ENCODE data around the gene SLC46A1. TPM values are rescaled to one million over a fixed set of nuclear protein-coding genes. Genes with fewer than 3 reads are reported as not detected.

The SLC46A1 gene
- total and polyA plus RNA-seq, 2 of the 8 experiments (the other 6 are each of a cell fraction or from before 2014, with no cell fraction given) = 5.3 to 8.7 TPM

- WGBS, 2 experiments (ENCODE audit: extremely low coverage in 1 of 2, insufficient coverage in 1 of 2, insufficient read length in 1 of 2, insufficient replicate concordance in 2 of 2, low coverage in 1 of 2, low lambda C conversion rate in 2 of 2, missing lambda C conversion rate in 1 of 2) = 24% methylated on average over 56 of the region's 72 CpGs; no CpG with 5 or more reads in 1 of the 2 experiments
- Histone ChIP-seq H3K4me1 (replicated peaks in 1 of 4; ENCODE audit: control insufficient read depth in 3 of 4, insufficient read depth in 4 of 4, low read length in 3 of 4) (peaks cover 0 to 13% (median 6%) of the 10 kb centered on the region in 4 experiments; a peak in 4 of 7 replicates), H3K79me2 (ENCODE audit: control insufficient read depth in 1 of 2, insufficient read depth in 2 of 2, low read length in 2 of 2) (no peaks in the 10 kb centered on the region), H3K4me3 (ENCODE audit: extremely low read depth in 1 of 4, insufficient read depth in 2 of 4, low read depth in 3 of 4, low read length in 4 of 4) (peak overlapping the region in 2 of 4 experiments; percentile 21 to 50; a peak in 3 of 8 replicates), H3K18ac (ENCODE audit: extremely low read depth, low read length) (peak overlapping the region; percentile 85; the same call in 1 of the 2 replicates), H4K20me1 (replicated peaks in 1 of 2; ENCODE audit: control insufficient read depth in 1 of 2, insufficient read depth in 2 of 2, low read length in 2 of 2) (peaks cover 2 to 9% of the 10 kb centered on the region in 2 experiments), H2AK5ac (ENCODE audit: low read depth, low read length) (no peak overlapping the region), H3K56ac (replicated peaks; ENCODE audit: insufficient read length, low read depth, low read length) (no peak overlapping the region), H3K23me2 (ENCODE audit: low read depth, low read length) (peaks cover 14% of the 10 kb centered on the region), H2BK12ac (ENCODE audit: low read depth, low read length) (peak overlapping the region; percentile 97; the same call in 1 of the 2 replicates), H3K79me1 (ENCODE audit: low read depth, low read length) (no peaks in the 10 kb centered on the region; the same call in 1 of the 2 replicates), H3K27ac (ENCODE audit: low read depth, low read length) (no peak overlapping the region), H3K4me2 (ENCODE audit: insufficient read depth in 1 of 2, low read depth in 2 of 2, low read length in 2 of 2) (peak overlapping the region; percentile 33 to 76), H4K5ac (ENCODE audit: insufficient read length, low read depth, low read length) (no peak overlapping the region), H4K8ac (ENCODE audit: extremely low read depth, insufficient read depth, low read length) (peak overlapping the region; percentile 63), H3K23ac (ENCODE audit: insufficient read length) (no peak overlapping the region), H3K4ac (replicated peaks; ENCODE audit: insufficient read length, low read depth, low read length) (no peak overlapping the region), H2BK20ac (ENCODE audit: low read length) (no peak overlapping the region), H2BK15ac (ENCODE audit: low read length) (peak overlapping the region; percentile 92; the same call in 1 of the 2 replicates), H2BK5ac (ENCODE audit: low read depth, low read length) (no peak overlapping the region), H3K36me3 (ENCODE audit: control insufficient read depth in 2 of 4, insufficient read depth in 4 of 4, low read length in 3 of 4) (no peaks in the 10 kb centered on the region), H2AFZ (ENCODE audit: low read length) (peak overlapping the region; percentile 89; the same call in 1 of the 2 replicates), H3K9ac (replicated peaks in 1 of 4; ENCODE audit: extremely low read depth in 1 of 4, low read depth in 3 of 4, low read length in 3 of 4) (no peak overlapping the region), H3K9me3 (ENCODE audit: insufficient read depth in 2 of 2, low read depth in 1 of 2, low read length in 1 of 2) (no peaks in the 10 kb centered on the region), H3K27me3 (replicated peaks in 1 of 4; ENCODE audit: control insufficient read depth in 3 of 4, extremely low read depth in 1 of 4, insufficient read depth in 3 of 4, low read length in 3 of 4) (peaks cover 38 to 67% (median 57%) of the 10 kb centered on the region in 4 experiments), H2BK120ac (replicated peaks; ENCODE audit: low read depth, low read length) (peak overlapping the region; percentile 38), H4K91ac (replicated peaks; ENCODE audit: insufficient read length, low read length) (no peak overlapping the region), H3K14ac (ENCODE audit: insufficient read length) (no peak overlapping the region)
- no peak for FAIRE-seq
- DNase-seq (ENCODE audit: low read depth in 1 of 2, low spot score in 2 of 2) = peak; percentile 62 to 91
- CTCF ChIA-PET (ENCODE audit: partially characterized antibody) = interaction anchor here (1.0 to 14.7 kb wide), 14 partner anchors 9 to 168 kb away, joined by 3 to 142 read pairs (median 4); partner anchors contain the start of genes SARM1 and VTN
- POLR2A ChIA-PET (ENCODE audit: partially characterized antibody) = interaction anchor here (1.3 to 12.7 kb wide), 5 partner anchors 9 to 24 kb away, joined by 4 to 135 read pairs (median 5); partner anchors contain the start of genes POLDIP2, SARM1, SLC46A1 and VTN
- 0 out of 2 replicates have a peak, but pooled peaks have one; percentile 16 for TF ChIP-seq GTF2F1 (IDR thresholded peaks at IDR 0.05; ENCODE audit: borderline replicate concordance, low read depth, low read length)
- peak; percentile 14; the same call in 1 of the 2 replicates for TF ChIP-seq USF2 (IDR thresholded peaks at IDR 0.05; ENCODE audit: low read length)
- 0 out of 2 replicates have a peak, but pooled peaks have one; percentile 2 for TF ChIP-seq SRF (IDR thresholded peaks at IDR 0.05; ENCODE audit: low read depth, low read length)
- TF ChIP-seq CBX8 (IDR thresholded peaks at IDR 0.05; ENCODE audit: borderline replicate concordance, low read depth, low read length) = no peak
- TF ChIP-seq SP4 (IDR thresholded peaks at IDR 0.05; ENCODE audit: low read length) = no peak
- no peak for TF ChIP-seq EGR1 (IDR thresholded peaks at IDR 0.05; ENCODE audit: borderline replicate concordance, low read depth, low read length)
Measured at GRCh38 chr17:28381141-28381825, 24.7 kb downstream of the SLC46A1 start.
